ENCODE measurements around the gene LRP2. TPM values are rescaled to one million over a fixed set of nuclear protein-coding genes. Genes with fewer than 3 reads are reported as not detected.

Gene LRP2
- total and polyA plus RNA-seq, 2 of the 8 experiments (the other 6 are each of a cell fraction or from before 2014, with no cell fraction given) = 2.0 to 2.9 TPM

- TF ChIP-seq SIN3A (conservative IDR thresholded peaks at IDR 0.05 in 1 of 2, IDR thresholded peaks at IDR 0.05 in 1 of 2; ENCODE audit: low read depth in 1 of 2, low read length in 2 of 2) (no peak), CTBP2 (IDR thresholded peaks at IDR 0.05; ENCODE audit: borderline replicate concordance, insufficient read depth, insufficient read length, low read length) (no peak), TAF7 (optimal IDR thresholded peaks at IDR 0.05; ENCODE audit: borderline replicate concordance, low read depth, low read length) (no peak), USF2 (IDR thresholded peaks at IDR 0.05; ENCODE audit: low read length) (no peak), YY1 (IDR thresholded peaks at IDR 0.05; ENCODE audit: low read depth, low read length) (no peak), NANOG (IDR thresholded peaks at IDR 0.05; ENCODE audit: insufficient read depth, low read depth, low read length, poor library complexity, severe bottlenecking) (no peak), BRCA1 (IDR thresholded peaks at IDR 0.05; ENCODE audit: low read depth, low read length) (no peak), ATF2 (IDR thresholded peaks at IDR 0.05; ENCODE audit: low read length) (no peak), NRF1 (IDR thresholded peaks at IDR 0.05; ENCODE audit: low read depth, low read length) (no peak), CHD2 (IDR thresholded peaks at IDR 0.05; ENCODE audit: low read length) (no peak), TCF12 (IDR thresholded peaks at IDR 0.05; ENCODE audit: low read depth, low read length) (no peak), SRF (IDR thresholded peaks at IDR 0.05; ENCODE audit: low read depth, low read length) (no peak)
- H3K4ac ChIP-seq (replicated peaks; ENCODE audit: insufficient read length, low read depth, low read length) = no peak overlapping the region
Observed at GRCh38 chr2:169237939-169238338, 124.4 kb downstream of the LRP2 start.

More at GRCh38 chr2:169237939-169238338, 124.4 kb downstream of the LRP2 start:
- no peak overlapping the region for H4K91ac ChIP-seq (replicated peaks; ENCODE audit: insufficient read length, low read length)
- H3K27ac ChIP-seq (ENCODE audit: low read depth, low read length) = no peak overlapping the region
- no peak overlapping the region for H2BK20ac ChIP-seq (ENCODE audit: low read length)
- H3K36me3 ChIP-seq (ENCODE audit: control insufficient read depth in 2 of 4, insufficient read depth in 4 of 4, low read length in 3 of 4) = no peaks in the 10 kb centered on the region
- H4K5ac ChIP-seq (ENCODE audit: insufficient read length, low read depth, low read length) = no peak overlapping the region
- no peak overlapping the region for H2BK120ac ChIP-seq (replicated peaks; ENCODE audit: low read depth, low read length)
- H3K79me2 ChIP-seq (ENCODE audit: control insufficient read depth in 1 of 2, insufficient read depth in 2 of 2, low read length in 2 of 2) = no peaks in the 10 kb centered on the region
- H3K23me2 ChIP-seq (ENCODE audit: low read depth, low read length) = no peaks in the 10 kb centered on the region
- no peak overlapping the region for H2BK15ac ChIP-seq (ENCODE audit: low read length)
- no peak overlapping the region for H4K8ac ChIP-seq (ENCODE audit: extremely low read depth, insufficient read depth, low read length)
- H3K9ac ChIP-seq (replicated peaks in 1 of 4; ENCODE audit: extremely low read depth in 1 of 4, low read depth in 3 of 4, low read length in 3 of 4) = no peak overlapping the region
- no peak overlapping the region for H3K56ac ChIP-seq (replicated peaks; ENCODE audit: insufficient read length, low read depth, low read length)
- no peak overlapping the region for H3K4me2 ChIP-seq (ENCODE audit: insufficient read depth in 1 of 2, low read depth in 2 of 2, low read length in 2 of 2)
- no peak overlapping the region for H2BK12ac ChIP-seq (ENCODE audit: low read depth, low read length)
- no peak overlapping the region for H2AFZ ChIP-seq (ENCODE audit: low read length)
- ChIA-PET POLR2A (ENCODE audit: partially characterized antibody) (no interaction called here), CTCF (ENCODE audit: partially characterized antibody) (interaction anchor here (3.6 kb wide), 1 partner anchor 16 kb away, joined by 20 read pairs; no protein-coding TSS in a partner anchor)
- no peak for DNase-seq (ENCODE audit: low read depth in 1 of 2, low spot score in 2 of 2)
- H2BK5ac ChIP-seq (ENCODE audit: low read depth, low read length) = no peak overlapping the region
- 89% methylated on average over 6 of the region's 6 CpGs; no CpG with 5 or more reads in 1 of the 2 experiments for WGBS, 2 experiments (ENCODE audit: extremely low coverage in 1 of 2, insufficient coverage in 1 of 2, insufficient read length in 1 of 2, insufficient replicate concordance in 2 of 2, low coverage in 1 of 2, low lambda C conversion rate in 2 of 2, missing lambda C conversion rate in 1 of 2)
- H3K18ac ChIP-seq (ENCODE audit: extremely low read depth, low read length) = no peak overlapping the region
- no peaks in the 10 kb centered on the region for H3K79me1 ChIP-seq (ENCODE audit: low read depth, low read length)
- no peaks in the 10 kb centered on the region for H3K27me3 ChIP-seq (replicated peaks in 1 of 4; ENCODE audit: control insufficient read depth in 3 of 4, extremely low read depth in 1 of 4, insufficient read depth in 3 of 4, low read length in 3 of 4)
- H4K20me1 ChIP-seq (replicated peaks in 1 of 2; ENCODE audit: control insufficient read depth in 1 of 2, insufficient read depth in 2 of 2, low read length in 2 of 2) = no peaks in the 10 kb centered on the region
- H2AK5ac ChIP-seq (ENCODE audit: low read depth, low read length) = no peak overlapping the region
- no peak overlapping the region for H3K4me3 ChIP-seq (ENCODE audit: extremely low read depth in 1 of 4, insufficient read depth in 2 of 4, low read depth in 3 of 4, low read length in 4 of 4)
- no peak for FAIRE-seq
- no peaks in the 10 kb centered on the region for H3K4me1 ChIP-seq (replicated peaks in 1 of 4; ENCODE audit: control insufficient read depth in 3 of 4, insufficient read depth in 4 of 4, low read length in 3 of 4)
- no peak overlapping the region for H3K14ac ChIP-seq (ENCODE audit: insufficient read length)
- H3K23ac ChIP-seq (ENCODE audit: insufficient read length) = no peak overlapping the region
- no peaks in the 10 kb centered on the region for H3K9me3 ChIP-seq (ENCODE audit: insufficient read depth in 2 of 2, low read depth in 1 of 2, low read length in 1 of 2)

Measured in H1 (cell line).